Transverse colon (tissue), 4 donors: ENCODE data around the gene PCBD2. TPM values are rescaled to one million over a fixed set of nuclear protein-coding genes. Genes with fewer than 3 reads are reported as not detected.
A peak's percentile ranks its signal among the peaks of the same experiment; 100 is the strongest.
"Not testable (repeated sequence)": the region's sequence is repeated elsewhere in the genome, so short reads cannot be mapped to it uniquely, and the experiment has no call there.

Experiments
- DNase-seq: peaks from one replicate; pipeline ENCODE4 v3.0.0-alpha.2; 2019
- H3K27ac ChIP-seq, 4 donors: fragments of 200-600 bp; sonication (generic); 2 replicates each; pipeline ENCODE4 v1.5.1; 2016 to 2018; ENCODE audit warnings: inconsistent platforms in 4 of 4
- H3K27me3 ChIP-seq: fragments of 200-600 bp; sonication (generic); 2 replicates; pipeline ENCODE4 v1.5.1; 2017; ENCODE audit warnings: inconsistent platforms
- H3K36me3 ChIP-seq, 4 donors: fragments of 200-600 bp; sonication (generic); 2 replicates each; pipeline ENCODE4 v1.5.1; 2017 to 2019; ENCODE audit warnings: inconsistent platforms in 4 of 4
- H3K4me1 ChIP-seq, 4 donors: fragments of 200-600 bp; sonication (generic); 2 replicates each; pipeline ENCODE4 v1.5.1; 2017 to 2020; ENCODE audit warnings: inconsistent platforms in 4 of 4
- H3K4me3 ChIP-seq, 4 donors: fragments of 200-600 bp; sonication (generic); 1 replicate in 1 of 4; 2 replicates in 3 of 4; pipeline versions ENCODE4 v1.5.1 to v1.6.1; 2017 to 2019; ENCODE audit warnings: inconsistent platforms in 4 of 4
- H3K9me3 ChIP-seq, 2 donors: fragments of 200-600 bp; sonication (generic); 2 replicates each; pipeline ENCODE4 v1.5.1; 2017 to 2019; ENCODE audit warnings: inconsistent platforms in 2 of 2
- EP300 ChIP-seq: sonication (generic); formaldehyde crosslinking; IDR thresholded peaks from one replicate; pipeline ENCODE4 v1.6.1; 2017; ENCODE audit warnings: antibody characterized with exemption, low read depth
- POLR2A ChIP-seq: fragments of 450-650 bp; IDR thresholded peaks from one replicate; pipeline ENCODE4 v1.6.1; 2016; ENCODE audit warnings: antibody characterized with exemption, mild to moderate bottlenecking, moderate library complexity
- POLR2AphosphoS5 ChIP-seq, 3 donors: sonication (generic); formaldehyde crosslinking; IDR thresholded peaks; one replicate each; pipeline ENCODE4 v1.6.1; 2016; ENCODE audit warnings: antibody characterized with exemption in 3 of 3
- WGBS, 2 donors: methylation state at CpG; one replicate each; pipeline ENCODE4 v1.1.5; 2018; ENCODE audit warnings: low coverage in 1 of 2; 5-methylcytosine and 5-hydroxymethylcytosine counted together
- in situ Hi-C, 4 donors: fragments of 200-750 bp; cut with MboI; loops; one replicate each; pipeline versions ENCODE4 v1.15.0 to v1.15.1; 2017; ENCODE audit warnings: low sequenced_read_pairs in 3 of 4, low pct_ligation_motif_present in 1 of 4, low pct_unique_long_range_greater_than_20kb in 1 of 4
- intact Hi-C: fragments of 100-400 bp; cut with DNase I; formaldehyde crosslinking; loops from one replicate; pipeline ENCODE4 v1.15.1; 2023; ENCODE audit warnings: low total_unique reads
- total RNA-seq, 4 donors: library from RNA; depleted of rRNA; stranded (reverse); fragments of >200 nt; gene quantifications; one replicate each; pipeline ENCODE4 v1.1.0, GENCODE V29; 2016
- TF ChIP-seq, protein P1 (sequence below), 5 experiments: fragments of 200-600 bp in 3 of 5; fragments of 450-650 bp in 2 of 5; sonication (generic) in 3 of 5; IDR thresholded peaks; 1 replicate in 2 of 5; 2 replicates in 3 of 5; pipeline ENCODE4 v1.5.1; 2016 to 2017; ENCODE audit warnings: antibody characterized with exemption in 5 of 5, inconsistent platforms in 3 of 5, mild to moderate bottlenecking in 2 of 5, moderate library complexity in 1 of 5

The PCBD2 gene
- total RNA-seq = 10 to 100 TPM in 3 of 4 donors, 1 to 10 TPM in 1; 6.4 to 28.9 (median 11.6) TPM

DNA sequence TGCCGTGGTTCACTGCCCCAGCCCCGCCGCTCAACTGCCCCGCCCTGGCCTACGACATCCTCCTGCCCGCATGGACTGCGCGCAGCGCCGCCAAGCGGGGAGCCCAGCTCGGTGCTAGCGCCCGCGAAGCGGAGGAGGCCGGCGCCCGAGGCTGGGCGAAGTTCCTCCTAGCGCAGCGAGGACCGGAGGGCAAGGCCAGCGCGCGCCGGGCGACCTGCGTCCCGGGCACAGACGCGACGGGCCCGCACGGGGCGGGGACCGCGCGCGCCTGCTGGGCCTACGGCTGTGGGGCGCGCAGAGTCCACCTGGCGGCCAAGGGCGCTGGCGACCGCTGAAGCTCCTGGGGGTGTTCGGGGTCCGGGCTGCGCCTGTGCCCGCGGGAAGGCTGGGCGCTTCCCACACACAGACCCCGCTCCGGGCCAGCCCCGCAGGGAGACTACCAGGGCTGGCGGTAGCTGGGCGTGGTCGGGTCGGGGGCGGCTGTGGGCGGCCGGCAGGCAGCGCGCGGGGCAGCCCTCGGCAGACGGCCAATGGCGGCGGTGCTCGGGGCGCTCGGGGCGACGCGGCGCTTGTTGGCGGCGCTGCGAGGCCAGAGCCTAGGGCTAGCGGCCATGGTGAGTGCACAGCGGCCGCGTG lies at the start of gene PCBD2:
Gene PCBD2 (plus strand): TSS at position 522 of the 636 bp plus-strand sequence. CDS start 9 bp downstream, at position 531.
- peak; percentile 95 for DNase-seq
- intact Hi-C loops (loop anchor here (5.0 kb wide), 1 partner anchor 57 kb away; the partner anchor contains the start of gene C5orf24), in situ Hi-C loops (loop anchor here in 2 of 4 donors (10.0 to 25.0 kb wide), 3 partner anchors 60 to 167 kb away; partner anchors contain the start of genes C5orf24 (in 1 of the 2) and CAMLG (in 1 of the 2))
- no peaks in the 10 kb centered on the region for H3K9me3 ChIP-seq
- TF ChIP-seq, protein P1, sequence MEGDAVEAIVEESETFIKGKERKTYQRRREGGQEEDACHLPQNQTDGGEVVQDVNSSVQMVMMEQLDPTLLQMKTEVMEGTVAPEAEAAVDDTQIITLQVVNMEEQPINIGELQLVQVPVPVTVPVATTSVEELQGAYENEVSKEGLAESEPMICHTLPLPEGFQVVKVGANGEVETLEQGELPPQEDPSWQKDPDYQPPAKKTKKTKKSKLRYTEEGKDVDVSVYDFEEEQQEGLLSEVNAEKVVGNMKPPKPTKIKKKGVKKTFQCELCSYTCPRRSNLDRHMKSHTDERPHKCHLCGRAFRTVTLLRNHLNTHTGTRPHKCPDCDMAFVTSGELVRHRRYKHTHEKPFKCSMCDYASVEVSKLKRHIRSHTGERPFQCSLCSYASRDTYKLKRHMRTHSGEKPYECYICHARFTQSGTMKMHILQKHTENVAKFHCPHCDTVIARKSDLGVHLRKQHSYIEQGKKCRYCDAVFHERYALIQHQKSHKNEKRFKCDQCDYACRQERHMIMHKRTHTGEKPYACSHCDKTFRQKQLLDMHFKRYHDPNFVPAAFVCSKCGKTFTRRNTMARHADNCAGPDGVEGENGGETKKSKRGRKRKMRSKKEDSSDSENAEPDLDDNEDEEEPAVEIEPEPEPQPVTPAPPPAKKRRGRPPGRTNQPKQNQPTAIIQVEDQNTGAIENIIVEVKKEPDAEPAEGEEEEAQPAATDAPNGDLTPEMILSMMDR (IDR thresholded peaks at IDR 0.05) = peak; percentile 85 to 97 (median 90)
- TF ChIP-seq POLR2AphosphoS5 (IDR thresholded peaks at IDR 0.05) (peak; percentile 19 to 77 (median 71)), EP300 (no peak), POLR2A (peak; percentile 58)
- H3K4me3 ChIP-seq = peak within 1 kb of the TSS; percentile 77 to 86 (median 80)
- H3K27ac ChIP-seq = peak within 1 kb of the TSS; percentile 93 to 100 (median 100)
- H3K27me3 ChIP-seq = no peaks in the 10 kb centered on the region
- 0% methylated on average over 78 of the region's 84 CpGs; no CpG with 5 or more reads in 1 of the 2 donors for WGBS, 2 donors
- no peaks in the 10 kb centered on the region for H3K36me3 ChIP-seq
- peaks cover 0 to 5% (median 2%) of the 10 kb centered on the region in 4 donors for H3K4me1 ChIP-seq

DNA sequence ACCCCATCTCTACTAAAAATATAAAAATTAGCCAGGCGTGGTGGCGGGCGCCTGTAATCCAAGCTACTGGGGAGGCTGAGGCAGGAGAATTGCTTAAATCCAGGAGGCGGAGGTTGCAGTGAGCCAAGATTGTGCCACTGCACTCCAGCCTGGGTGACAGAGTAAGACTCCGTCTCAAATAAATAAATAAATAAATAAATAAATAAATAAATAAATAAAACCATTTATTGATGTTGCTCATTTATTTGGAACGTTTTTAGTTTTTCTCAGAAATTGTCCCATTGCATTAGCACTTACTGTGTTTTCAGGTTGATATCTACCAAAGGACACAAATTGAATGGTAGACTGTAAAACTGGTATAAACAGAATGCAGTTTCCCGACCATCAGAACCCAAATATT lies 48.5 kb upstream of the PCBD2 start:
- H3K27me3 ChIP-seq, H3K9me3 ChIP-seq, H3K4me3 ChIP-seq, in situ Hi-C loops, H3K27ac ChIP-seq, intact Hi-C loops, DNase-seq: not testable (repeated sequence)
- H3K36me3 ChIP-seq = peaks cover 0 to 45% (median 16%) of the 10 kb centered on the region in 4 donors
- 67 to 92% methylated on average over 2 to 7 of the region's 7 CpGs for WGBS, 2 donors
- H3K4me1 ChIP-seq = peaks cover 0 to 33% (median 5%) of the 10 kb centered on the region in 4 donors

DNA sequence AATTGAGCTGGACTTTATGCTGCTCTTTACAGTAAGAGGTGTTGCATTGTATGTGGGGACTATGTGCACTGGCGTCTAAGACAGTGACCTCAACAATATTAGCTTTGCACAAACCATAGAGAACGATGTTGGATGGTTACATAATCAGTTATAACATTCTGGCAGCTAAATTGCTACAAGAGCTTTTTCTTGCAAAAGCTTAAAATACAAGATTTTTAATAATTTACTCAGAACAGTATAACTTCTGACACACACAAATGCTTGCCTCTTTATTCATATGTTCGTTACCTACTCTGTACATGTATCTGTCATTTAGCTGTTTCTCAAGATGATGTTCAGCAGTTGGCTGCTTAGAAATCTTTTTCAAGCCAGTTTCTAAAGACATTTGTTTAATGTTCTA lies 47.5 kb upstream of the PCBD2 start:
- in situ Hi-C loops (no loop called here), intact Hi-C loops (no loop called here)
- no peak for TF ChIP-seq POLR2A
- TF ChIP-seq, protein P1 (IDR thresholded peaks at IDR 0.05) = no peak
- no peak for TF ChIP-seq EP300
- no peak for TF ChIP-seq POLR2AphosphoS5 (IDR thresholded peaks at IDR 0.05)
- Histone ChIP-seq H3K27me3 (no peaks in the 10 kb centered on the region), H3K4me1 (peaks cover 0 to 30% (median 4%) of the 10 kb centered on the region in 4 donors), H3K9me3 (no peaks in the 10 kb centered on the region), H3K36me3 (peaks cover 0 to 41% (median 16%) of the 10 kb centered on the region in 4 donors), H3K4me3 (no peak overlapping the region), H3K27ac (no peak overlapping the region)
- WGBS, 2 donors = 43 to 49% methylated on average over 3 of the region's 3 CpGs
- DNase-seq = no peak

DNA sequence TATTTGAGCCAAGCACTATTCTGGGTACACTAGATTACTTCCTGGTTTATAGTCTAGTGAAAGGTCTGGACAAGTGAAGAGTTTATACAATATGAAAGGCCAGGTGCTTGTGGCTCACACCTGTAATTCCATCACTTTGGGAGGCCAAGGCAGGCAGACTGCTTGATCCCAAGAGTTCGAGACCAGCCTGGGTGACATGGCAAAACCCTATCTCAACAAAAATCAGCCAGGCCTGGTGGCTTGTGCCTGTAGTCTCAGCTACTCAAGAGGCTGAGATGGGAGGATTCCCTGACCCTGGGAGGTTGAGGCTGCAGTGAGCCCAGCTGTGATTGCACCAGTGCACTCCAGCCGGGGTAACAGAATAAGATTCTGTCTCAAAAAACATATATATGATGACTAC lies 40.2 kb upstream of the PCBD2 start:
- Histone ChIP-seq H3K36me3 (peaks cover 0 to 7% (median 3%) of the 10 kb centered on the region in 4 donors), H3K4me1 (peaks cover 0 to 7% (median 0%) of the 10 kb centered on the region in 4 donors), H3K4me3 (no peak overlapping the region), H3K27ac (no peak overlapping the region), H3K9me3 (no peaks in the 10 kb centered on the region), H3K27me3 (no peaks in the 10 kb centered on the region)
- in situ Hi-C loops (no loop called here), intact Hi-C loops (no loop called here)
- TF ChIP-seq POLR2AphosphoS5 (IDR thresholded peaks at IDR 0.05) (no peak), POLR2A (no peak), EP300 (no peak)
- TF ChIP-seq, protein P1 (IDR thresholded peaks at IDR 0.05) = no peak
- DNase-seq = no peak
- 84 to 100% methylated on average over 1 to 2 of the region's 2 CpGs for WGBS, 2 donors
